GM18498 (cell line): ENCODE results near the gene SOHLH1.

ENCODE experiments used
- ATAC-seq: cut with Tn5 transposase; IDR thresholded peaks from one replicate; pipeline ENCODE4 v1.9.1; 2021; ENCODE audit warnings: mild to moderate bottlenecking, moderate library complexity; ENCODE audit not compliant: unreplicated experiment

The SOHLH1 gene, protein sequence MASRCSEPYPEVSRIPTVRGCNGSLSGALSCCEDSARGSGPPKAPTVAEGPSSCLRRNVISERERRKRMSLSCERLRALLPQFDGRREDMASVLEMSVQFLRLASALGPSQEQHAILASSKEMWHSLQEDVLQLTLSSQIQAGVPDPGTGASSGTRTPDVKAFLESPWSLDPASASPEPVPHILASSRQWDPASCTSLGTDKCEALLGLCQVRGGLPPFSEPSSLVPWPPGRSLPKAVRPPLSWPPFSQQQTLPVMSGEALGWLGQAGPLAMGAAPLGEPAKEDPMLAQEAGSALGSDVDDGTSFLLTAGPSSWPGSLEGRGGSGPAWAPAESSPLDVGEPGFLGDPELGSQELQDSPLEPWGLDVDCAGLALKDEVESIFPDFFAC

DNA sequence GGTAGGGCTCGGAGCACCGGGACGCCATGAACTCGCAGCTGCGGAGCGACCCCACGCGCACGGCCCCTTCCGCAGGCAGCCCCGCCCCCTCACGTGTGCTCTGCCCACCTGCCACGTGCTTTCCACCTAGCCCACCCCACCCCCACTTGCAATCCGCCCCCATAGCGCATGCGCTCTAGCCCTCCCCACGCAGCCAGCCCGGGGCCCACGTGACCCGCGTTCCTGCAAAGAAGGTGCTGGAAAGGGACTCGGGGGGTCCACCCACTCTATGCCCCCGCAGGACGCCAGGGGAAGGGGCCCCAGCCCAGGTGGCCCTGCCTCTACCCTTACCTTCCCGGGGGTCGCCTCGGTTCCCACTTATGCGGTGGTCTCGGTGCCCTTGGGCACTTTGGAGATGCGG is at the start of gene SOHLH1:
SOHLH1 (minus strand) TSS at position 42 of the 400 bp plus-strand sequence; CDS start at position 28, 14 bp downstream.
- ATAC-seq = no peak

GRCh38 chr9:135748676-135749075 is 49.4 kb upstream of the SOHLH1 start:
- no peak for ATAC-seq

DNA sequence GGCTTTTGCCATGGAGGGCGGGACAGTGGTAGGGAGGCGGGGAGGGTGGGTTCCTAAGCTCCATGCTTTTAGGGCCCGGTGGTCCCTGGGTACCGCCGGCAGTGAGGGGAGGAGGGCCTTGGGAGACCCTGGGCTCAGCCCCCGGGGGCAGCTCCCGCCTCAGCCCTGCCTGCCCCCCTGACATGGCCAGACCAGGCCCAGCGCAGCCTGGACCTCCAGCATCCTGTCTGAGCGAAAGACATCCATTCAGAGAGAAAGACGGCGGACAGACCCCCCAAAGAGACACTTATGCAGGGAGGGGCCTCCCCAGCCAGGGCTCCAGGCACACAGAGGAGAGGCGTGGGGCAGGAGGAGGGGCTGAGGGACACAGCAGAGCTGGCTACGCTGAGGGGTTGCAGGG is 48.0 kb upstream of the SOHLH1 start:
- no peak for ATAC-seq

GRCh38 chr9:135746565-135746964 is 47.3 kb upstream of the SOHLH1 start:
- no peak for ATAC-seq

DNA sequence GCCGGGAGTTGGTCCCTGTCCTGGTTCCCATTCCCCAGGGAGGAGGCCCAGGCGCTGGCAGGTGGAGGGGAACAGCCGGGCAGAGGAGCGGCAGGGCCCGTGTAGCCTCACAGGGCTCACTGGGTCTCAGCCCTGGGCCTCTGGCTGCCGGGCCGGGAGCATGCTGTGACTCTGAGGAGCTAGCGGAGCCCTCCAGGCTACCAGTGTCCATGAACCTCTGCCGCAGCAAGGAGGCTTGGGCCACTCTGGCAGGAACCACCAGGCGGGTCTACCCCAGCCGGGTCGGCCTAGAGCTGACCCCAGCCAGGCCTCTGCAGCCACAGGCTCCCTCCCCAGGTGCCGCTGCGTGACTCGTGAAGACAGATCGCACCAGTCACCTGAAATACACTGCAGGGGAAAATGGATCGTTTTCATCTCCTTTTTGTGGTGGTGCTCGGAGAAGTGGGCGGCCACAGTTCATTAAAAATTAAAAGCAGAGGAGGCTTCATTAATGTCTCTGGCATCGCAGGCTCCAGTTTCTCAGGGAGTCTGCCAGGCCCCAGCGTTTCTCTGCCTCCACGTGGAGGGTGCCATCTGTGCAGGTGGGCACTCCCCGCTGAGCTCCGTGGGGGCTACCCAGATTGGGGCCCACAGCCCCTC is 46.5 kb upstream of the SOHLH1 start:
- ATAC-seq = no peak

DNA sequence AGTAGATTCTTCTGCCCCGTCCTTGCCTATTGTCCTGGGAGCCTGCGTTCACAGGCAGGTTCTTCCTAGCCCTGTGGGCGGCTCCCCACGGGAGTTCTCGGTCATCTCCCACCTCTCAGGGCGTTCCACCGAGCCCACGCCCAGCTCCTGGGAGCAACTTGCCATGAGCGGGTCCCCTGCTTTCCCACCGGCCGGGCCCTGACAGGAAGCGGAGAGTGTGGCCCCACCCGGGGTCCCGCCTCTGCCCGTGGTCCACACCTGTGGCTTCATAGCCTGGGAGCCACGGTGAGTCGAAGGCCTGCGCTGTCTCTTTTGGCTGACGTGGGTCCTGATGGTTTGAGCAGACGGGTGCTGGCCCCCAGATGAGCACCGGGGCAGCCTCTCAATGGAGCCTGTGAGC is 45.9 kb upstream of the SOHLH1 start:
- no peak for ATAC-seq

GRCh38 chr9:135744333-135745070 is 45.2 kb upstream of the SOHLH1 start:
- no peak for ATAC-seq

- no peak for ATAC-seq
Observed at GRCh38 chr9:135743546-135744332, 44.5 kb upstream of the SOHLH1 start.

DNA sequence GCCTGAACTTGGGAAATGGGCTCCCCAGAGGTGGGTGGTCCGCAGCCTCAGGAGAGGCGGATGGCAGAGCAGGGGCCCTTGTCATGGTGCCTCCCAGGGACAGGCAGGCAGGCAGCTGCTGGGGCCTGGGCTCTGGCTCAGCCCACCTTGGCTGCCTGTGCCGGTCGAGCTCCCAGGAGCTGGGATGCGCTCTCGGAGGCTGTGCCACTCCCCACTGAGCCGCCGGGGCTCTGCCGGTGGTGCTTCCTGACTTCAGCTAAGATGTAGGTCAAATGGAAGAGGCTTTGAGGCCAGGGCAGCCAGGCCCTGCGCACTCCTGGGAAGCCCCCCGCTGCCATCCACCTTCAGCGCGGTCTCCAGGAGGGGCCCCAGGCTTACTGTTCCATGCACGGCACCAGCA is 43.7 kb upstream of the SOHLH1 start:
- ATAC-seq = no peak

DNA sequence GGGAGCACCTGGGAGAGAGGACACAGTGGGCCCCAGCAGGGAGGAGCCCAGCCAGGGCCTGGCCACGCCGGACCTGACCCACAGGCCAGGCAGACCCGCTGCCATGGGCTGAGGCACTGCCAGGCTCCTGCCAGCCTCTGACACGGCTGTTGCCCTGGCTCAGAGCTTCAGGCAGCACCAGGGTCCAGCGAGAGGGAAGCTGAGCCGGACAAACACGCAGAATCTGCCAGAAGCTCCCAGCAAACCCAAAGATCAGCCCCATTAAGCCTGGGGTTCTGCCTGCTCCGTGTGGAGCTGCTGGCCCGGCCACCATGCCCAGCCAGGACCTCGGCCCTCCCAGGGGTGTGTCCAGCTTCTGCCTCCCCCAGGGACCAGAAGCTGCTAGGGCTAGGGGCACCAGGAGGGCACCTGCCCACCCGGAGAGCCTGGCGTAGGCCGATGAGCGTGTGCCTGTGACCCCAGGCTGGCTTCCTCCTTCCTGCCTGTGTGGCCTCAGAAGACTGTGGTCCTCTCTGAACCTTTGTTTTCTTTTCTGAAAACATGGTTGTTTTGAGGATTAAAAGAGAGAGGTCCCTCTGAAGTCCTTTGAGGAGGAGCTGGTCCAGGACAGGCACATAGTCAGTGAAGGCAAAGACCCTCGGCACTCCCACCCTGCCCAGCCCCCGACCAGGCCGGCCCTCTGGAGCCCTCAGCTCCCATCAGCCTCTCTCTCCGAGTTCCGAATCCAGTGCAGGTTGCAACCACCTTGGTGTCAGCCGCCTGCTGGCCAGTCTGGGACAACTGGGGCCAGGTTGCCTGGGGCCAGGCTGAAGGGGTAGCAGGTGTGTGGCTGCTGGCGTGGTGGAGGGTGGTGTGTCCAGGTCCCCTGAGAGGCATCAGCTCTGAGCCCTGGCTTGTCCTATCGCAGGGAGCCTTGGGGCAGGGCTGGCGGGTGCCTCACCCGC is 42.3 kb upstream of the SOHLH1 start:
- no peak for ATAC-seq

GRCh38 chr9:135739271-135740220 is 40.3 kb upstream of the SOHLH1 start:
- ATAC-seq = no peak

- no peak for ATAC-seq
Observed at GRCh38 chr9:135737840-135738521, 38.7 kb upstream of the SOHLH1 start.

GRCh38 chr9:135736979-135737839 is 37.9 kb upstream of the SOHLH1 start:
- no peak for ATAC-seq

- ATAC-seq = no peak
Observed at GRCh38 chr9:135736272-135736978, 37.1 kb upstream of the SOHLH1 start.

DNA sequence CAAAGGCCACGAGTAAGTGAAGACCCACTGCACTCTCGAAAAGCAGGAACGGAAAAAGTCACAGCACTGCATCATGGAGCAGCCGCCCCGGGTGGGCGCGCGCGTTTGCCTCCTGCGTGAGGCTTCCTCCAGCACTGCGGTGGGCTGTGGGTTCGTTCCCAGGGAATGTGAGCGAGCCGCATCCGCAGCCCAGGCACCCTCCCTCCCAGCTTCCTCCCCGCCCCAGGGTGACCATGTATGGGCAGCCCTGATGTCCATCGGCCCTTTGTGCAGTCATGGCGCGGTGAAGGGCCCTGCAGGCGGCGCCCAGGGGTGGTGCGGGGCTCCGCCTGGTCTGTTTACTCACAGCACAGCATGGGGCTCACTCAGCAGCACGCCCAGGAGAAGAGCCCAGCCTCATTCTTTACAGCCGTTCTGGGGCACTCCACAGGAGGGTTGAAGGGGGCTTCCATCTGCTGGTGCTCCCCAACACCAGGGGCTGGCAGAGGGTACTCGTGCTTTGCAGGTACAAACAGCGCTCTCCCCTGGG is 35.4 kb upstream of the SOHLH1 start:
- ATAC-seq = no peak

GRCh38 chr9:135732569-135733257 is 33.4 kb upstream of the SOHLH1 start:
- ATAC-seq = no peak
